GM06990 (cell line): ENCODE results near the gene WIPF2.

Experiments used
- DNase-seq: peaks from one replicate; pipeline ENCODE4 v3.0.0-alpha.2; 2011; ENCODE audit not compliant: insufficient read length; ENCODE audit errors: extremely low read depth
- H3K27me3 ChIP-seq: replicated peaks from 2 replicates; pipeline ENCODE4 v1.6.0; 2011; ENCODE audit warnings: low read length; ENCODE audit not compliant: control insufficient read depth, insufficient read depth
- H3K36me3 ChIP-seq: 2 replicates; pipeline ENCODE4 v1.5.1; 2011; ENCODE audit warnings: low read length; ENCODE audit not compliant: control insufficient read depth, insufficient read depth
- H3K4me3 ChIP-seq: replicated peaks from 2 replicates; pipeline ENCODE4 v1.5.1; 2011; ENCODE audit warnings: low read depth, mild to moderate bottlenecking, control low read depth, low read length
- TF ChIP-seq, protein P1 (sequence below): IDR thresholded peaks from 2 replicates; pipeline ENCODE4 v1.5.1; 2011; ENCODE audit warnings: low read length, control low read depth, mild to moderate bottlenecking, inconsistent platforms; ENCODE audit not compliant: insufficient read depth, poor library complexity, severe bottlenecking

WIPF2 gene

DNA sequence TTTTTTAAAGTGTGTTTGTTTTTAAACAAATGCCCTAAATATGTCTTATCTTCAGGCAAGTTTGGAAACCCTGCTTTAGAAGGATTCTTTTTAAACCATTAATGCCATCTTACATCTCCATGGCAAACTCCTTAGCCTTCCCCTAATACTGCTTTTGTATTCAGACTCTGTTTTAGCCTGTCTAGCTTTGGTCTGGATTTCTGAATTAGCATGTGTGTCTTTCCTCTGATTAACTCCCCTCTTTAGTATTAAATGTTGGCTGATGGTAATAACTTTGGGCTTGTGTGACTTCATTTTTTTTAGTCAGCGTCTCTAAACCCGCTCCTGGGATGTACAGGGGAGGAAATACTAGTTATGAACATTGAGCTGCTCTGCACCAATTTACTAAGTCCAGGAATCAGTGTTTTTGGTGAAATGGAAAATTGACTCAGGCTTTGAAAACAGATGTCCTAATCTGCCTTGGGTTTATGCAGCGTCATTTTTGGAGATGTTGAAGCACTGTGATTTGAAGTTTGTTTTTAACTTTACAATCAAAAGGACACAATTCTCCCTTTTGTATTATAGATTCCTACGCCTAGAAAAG is 22.2 kb downstream of the WIPF2 start:
- TF ChIP-seq, protein P1, sequence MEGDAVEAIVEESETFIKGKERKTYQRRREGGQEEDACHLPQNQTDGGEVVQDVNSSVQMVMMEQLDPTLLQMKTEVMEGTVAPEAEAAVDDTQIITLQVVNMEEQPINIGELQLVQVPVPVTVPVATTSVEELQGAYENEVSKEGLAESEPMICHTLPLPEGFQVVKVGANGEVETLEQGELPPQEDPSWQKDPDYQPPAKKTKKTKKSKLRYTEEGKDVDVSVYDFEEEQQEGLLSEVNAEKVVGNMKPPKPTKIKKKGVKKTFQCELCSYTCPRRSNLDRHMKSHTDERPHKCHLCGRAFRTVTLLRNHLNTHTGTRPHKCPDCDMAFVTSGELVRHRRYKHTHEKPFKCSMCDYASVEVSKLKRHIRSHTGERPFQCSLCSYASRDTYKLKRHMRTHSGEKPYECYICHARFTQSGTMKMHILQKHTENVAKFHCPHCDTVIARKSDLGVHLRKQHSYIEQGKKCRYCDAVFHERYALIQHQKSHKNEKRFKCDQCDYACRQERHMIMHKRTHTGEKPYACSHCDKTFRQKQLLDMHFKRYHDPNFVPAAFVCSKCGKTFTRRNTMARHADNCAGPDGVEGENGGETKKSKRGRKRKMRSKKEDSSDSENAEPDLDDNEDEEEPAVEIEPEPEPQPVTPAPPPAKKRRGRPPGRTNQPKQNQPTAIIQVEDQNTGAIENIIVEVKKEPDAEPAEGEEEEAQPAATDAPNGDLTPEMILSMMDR, result no peak
- Histone ChIP-seq H3K27me3 (no peaks in the 10 kb centered on the region), H3K4me3 (no peak overlapping the region), H3K36me3 (no peaks in the 10 kb centered on the region)
- no peak for DNase-seq

DNA sequence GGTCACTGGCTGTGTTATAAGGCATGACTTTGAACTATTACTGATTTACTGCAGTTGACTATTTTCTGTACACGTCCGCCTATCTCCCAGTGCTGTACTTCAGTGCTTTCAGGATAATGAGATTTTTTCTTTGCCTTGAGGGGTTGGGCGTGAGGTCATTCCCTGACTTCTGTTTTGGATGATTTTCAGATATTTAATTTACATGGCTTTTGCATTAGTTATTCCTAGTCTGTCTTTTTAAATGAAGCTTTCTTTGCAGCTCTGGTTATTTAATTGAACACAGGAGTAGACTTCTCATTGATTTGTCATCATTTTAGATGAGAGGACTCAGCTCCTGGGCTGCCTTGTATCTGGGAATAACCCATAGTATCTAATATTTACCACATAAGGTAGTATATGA is 23.7 kb downstream of the WIPF2 start:
- DNase-seq, result no peak
- H3K4me3 ChIP-seq, result no peak overlapping the region
- no peaks in the 10 kb centered on the region for H3K27me3 ChIP-seq
- TF ChIP-seq, protein P1, result no peak
- H3K36me3 ChIP-seq, result no peaks in the 10 kb centered on the region

DNA sequence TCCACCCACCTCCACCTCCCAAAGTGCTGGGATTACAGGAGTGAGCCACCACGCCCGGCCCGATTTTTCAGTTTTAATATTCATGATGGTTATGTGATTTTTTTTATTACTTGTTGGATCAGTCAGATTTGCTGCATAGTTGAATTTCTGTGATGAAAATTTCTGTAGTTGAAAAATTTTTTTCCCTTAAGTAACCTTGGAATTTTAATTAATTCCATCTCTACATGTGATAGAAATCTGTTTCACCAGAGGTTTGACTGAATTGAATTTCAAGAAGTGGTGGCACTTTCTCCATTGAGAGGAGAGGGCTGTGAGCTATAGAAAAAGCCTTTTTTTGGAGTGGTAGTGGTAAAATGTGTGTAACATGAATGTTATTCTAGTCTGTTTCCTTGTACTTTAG is 24.7 kb downstream of the WIPF2 start:
- no peak for DNase-seq
- Histone ChIP-seq H3K27me3 (no peaks in the 10 kb centered on the region), H3K36me3 (no peaks in the 10 kb centered on the region), H3K4me3 (no peak overlapping the region)
- TF ChIP-seq, protein P1, result no peak

DNA sequence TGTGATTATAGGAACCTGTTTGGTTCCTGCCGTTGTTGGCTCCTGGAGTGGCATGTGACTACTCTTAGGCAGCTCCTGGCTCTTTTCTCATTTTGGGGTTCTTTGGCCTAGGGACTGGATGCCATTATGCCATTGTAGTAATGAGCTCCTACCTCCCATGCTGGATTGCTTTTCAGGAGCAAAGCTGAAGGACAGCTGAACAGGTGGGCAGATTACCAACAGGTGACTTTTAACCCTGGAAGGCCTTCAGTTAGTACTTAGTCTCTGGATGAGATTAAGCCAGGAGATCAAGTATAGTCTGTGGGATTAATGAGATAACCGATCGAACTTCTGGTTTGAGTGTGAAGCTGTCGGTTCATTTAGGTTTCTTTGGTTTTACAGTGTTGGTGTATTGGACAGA is 25.2 kb downstream of the WIPF2 start:
- TF ChIP-seq, protein P1, result no peak
- DNase-seq, result no peak
- H3K27me3 ChIP-seq, result no peaks in the 10 kb centered on the region
- H3K36me3 ChIP-seq, result no peaks in the 10 kb centered on the region
- H3K4me3 ChIP-seq, result no peak overlapping the region

DNA sequence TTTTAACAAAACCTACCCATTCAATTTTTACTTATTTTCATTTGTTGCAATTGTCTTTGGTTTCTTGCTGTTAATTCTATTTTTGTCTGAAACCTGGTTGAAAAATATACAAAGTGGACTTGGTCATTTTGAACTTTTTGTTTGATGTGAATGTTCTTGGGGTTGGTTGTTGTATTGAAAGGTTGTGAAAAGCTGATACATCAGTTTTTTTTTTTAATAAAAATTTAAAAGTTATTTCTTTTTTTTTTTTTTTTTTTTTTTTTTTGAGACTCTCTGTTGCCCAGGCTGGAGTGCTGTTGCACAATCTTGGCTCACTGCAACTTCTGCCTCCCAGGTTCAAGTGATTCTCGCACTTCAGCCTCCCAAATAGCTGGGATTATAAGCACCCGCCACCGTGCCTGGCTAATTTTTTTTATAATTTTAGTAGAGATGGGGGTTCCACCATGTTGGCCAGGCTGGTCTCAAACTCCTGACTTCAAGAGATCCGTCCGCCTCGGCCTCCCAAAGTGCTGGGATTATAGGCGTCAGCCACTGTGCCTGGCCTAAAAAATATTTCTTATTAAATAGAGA is 28.9 kb downstream of the WIPF2 start:
- no peak for DNase-seq
- no peaks in the 10 kb centered on the region for H3K36me3 ChIP-seq
- no peaks in the 10 kb centered on the region for H3K27me3 ChIP-seq
- no peak overlapping the region for H3K4me3 ChIP-seq
- TF ChIP-seq, protein P1, result no peak

DNA sequence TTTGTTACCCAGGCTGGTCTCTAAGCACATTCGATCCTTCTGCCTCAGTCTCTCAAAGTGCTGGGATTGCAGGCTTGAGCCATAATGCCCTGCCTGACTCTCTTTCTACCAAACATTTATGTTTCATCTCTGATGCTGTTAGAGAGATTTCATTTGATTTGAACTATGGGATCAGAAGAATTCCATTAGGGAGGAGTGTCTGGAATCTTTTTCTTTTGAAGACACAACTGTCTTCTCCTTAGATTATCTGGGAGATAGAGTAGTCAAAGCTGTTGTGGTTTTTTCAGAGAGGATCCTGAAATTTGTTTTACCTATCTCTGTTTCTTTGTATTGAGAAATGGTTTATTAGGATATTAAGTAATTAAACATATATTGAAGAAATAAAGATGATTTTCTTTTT is 29.4 kb downstream of the WIPF2 start:
- Histone ChIP-seq H3K36me3 (no peaks in the 10 kb centered on the region), H3K4me3 (no peak overlapping the region), H3K27me3 (no peaks in the 10 kb centered on the region)
- TF ChIP-seq, protein P1, result no peak
- no peak for DNase-seq
